H1 (cell line): ENCODE measurements around the gene SLC2A13. TPM values are rescaled to one million over a fixed set of nuclear protein-coding genes. Genes with fewer than 3 reads are reported as not detected.

Experiments
- CTCF ChIA-PET: fragments of 300-600 bp; sonication (Branson Sonifier 250); formaldehyde crosslinking; loops from one replicate; lab custom pipeline; 2021; ENCODE audit not compliant: partially characterized antibody; lab: Charles Lee
- POLR2A ChIA-PET: fragments of 300-600 bp; sonication (Branson Sonifier 250); formaldehyde crosslinking; loops from one replicate; lab custom pipeline; 2021; ENCODE audit warnings: inconsistent platforms; ENCODE audit not compliant: partially characterized antibody; lab: Charles Lee
- DNase-seq, 2 experiments: peaks; one replicate each; pipeline versions ENCODE4 v3.0.0 to v3.0.0-alpha.2; 2010 to 2022; ENCODE audit warnings: low spot score in 2 of 2, low read depth in 1 of 2, mixed read lengths in 1 of 2
- FAIRE-seq: peaks from 2 replicates; lab custom pipeline; 2011; peaks lifted over from hg19 to GRCh38; lab: Jason Lieb, UNC
- H2AFZ ChIP-seq: 2 replicates; pipeline ENCODE4 v1.8.1; 2012; ENCODE audit warnings: low read length, inconsistent platforms
- H2AK5ac ChIP-seq: 2 replicates; pipeline ENCODE4 v1.6.1; 2013; ENCODE audit warnings: low read depth, low read length
- H2BK120ac ChIP-seq: replicated peaks from 2 replicates; pipeline ENCODE3; 2013; ENCODE audit warnings: low read depth, low read length, inconsistent platforms
- H2BK12ac ChIP-seq: 2 replicates; pipeline ENCODE4 v1.6.1; 2013; ENCODE audit warnings: low read depth, low read length
- H2BK15ac ChIP-seq: 2 replicates; pipeline ENCODE4 v1.6.1; 2013; ENCODE audit warnings: low read length
- H2BK20ac ChIP-seq: 2 replicates; pipeline ENCODE4 v1.6.1; 2013; ENCODE audit warnings: low read length
- H2BK5ac ChIP-seq: 2 replicates; pipeline ENCODE4 v1.6.1; 2013; ENCODE audit warnings: low read depth, low read length
- H3K14ac ChIP-seq: 2 replicates; pipeline ENCODE4 v1.6.1; 2013; ENCODE audit warnings: inconsistent platforms; ENCODE audit not compliant: insufficient read length
- H3K18ac ChIP-seq: 2 replicates; pipeline ENCODE4 v1.6.1; 2013; ENCODE audit warnings: low read length; ENCODE audit errors: extremely low read depth
- H3K23ac ChIP-seq: 2 replicates; pipeline ENCODE4 v1.6.1; 2013; ENCODE audit warnings: inconsistent platforms; ENCODE audit not compliant: insufficient read length
- H3K23me2 ChIP-seq: 2 replicates; pipeline ENCODE4 v1.6.1; 2013; ENCODE audit warnings: low read depth, low read length
- H3K27ac ChIP-seq: 2 replicates; pipeline ENCODE4 v1.6.1; 2011; ENCODE audit warnings: low read depth, low read length, inconsistent platforms
- H3K27me3 ChIP-seq, 4 experiments: replicated peaks in 1 of 4; 1 replicate in 1 of 4; 2 replicates in 3 of 4; pipeline versions ENCODE4 v1.6.1 to v1.8.1; 2011 to 2013; ENCODE audit warnings: low read length in 3 of 4, mild to moderate bottlenecking in 3 of 4, inconsistent platforms in 2 of 4, mixed read lengths in 2 of 4, moderate library complexity in 1 of 4; ENCODE audit not compliant: control insufficient read depth in 3 of 4, insufficient read depth in 3 of 4; ENCODE audit errors: extremely low read depth in 1 of 4
- H3K36me3 ChIP-seq, 4 experiments: 2 replicates each; pipeline versions ENCODE4 v1.6.1 to v1.8.1; 2011 to 2013; ENCODE audit warnings: mild to moderate bottlenecking in 4 of 4, low read length in 3 of 4, moderate library complexity in 2 of 4, control low read depth in 1 of 4, inconsistent platforms in 1 of 4; ENCODE audit not compliant: insufficient read depth in 4 of 4, control insufficient read depth in 2 of 4
- H3K4ac ChIP-seq: replicated peaks from 2 replicates; pipeline ENCODE3; 2013; ENCODE audit warnings: low read length, low read depth, mixed read lengths, inconsistent platforms; ENCODE audit not compliant: insufficient read length
- H3K4me1 ChIP-seq, 4 experiments: replicated peaks in 1 of 4; 1 replicate in 1 of 4; 2 replicates in 3 of 4; pipeline versions ENCODE4 v1.6.1 to v1.8.1; 2011 to 2013; ENCODE audit warnings: low read length in 3 of 4, inconsistent platforms in 2 of 4, mixed read lengths in 1 of 4; ENCODE audit not compliant: insufficient read depth in 4 of 4, control insufficient read depth in 3 of 4
- H3K4me2 ChIP-seq, 2 experiments: 2 replicates each; pipeline versions ENCODE4 v1.6.1 to v1.8.1; 2011 to 2013; ENCODE audit warnings: low read depth in 2 of 2, low read length in 2 of 2, control low read depth in 1 of 2, inconsistent platforms in 1 of 2, mild to moderate bottlenecking in 1 of 2; ENCODE audit not compliant: insufficient read depth in 1 of 2
- H3K4me3 ChIP-seq, 4 experiments: fragments of 200-600, 300-600 bp in 1 of 4; sonication (generic), shearing (Covaris generic), sonication (Bioruptor Twin) in 1 of 4; 2 replicates each; pipeline versions ENCODE4 v1.5.1 to v1.8.1; 2011 to 2016; ENCODE audit warnings: low read length in 4 of 4, low read depth in 3 of 4, control low read depth in 2 of 4, inconsistent platforms in 2 of 4, mild to moderate bottlenecking in 2 of 4, mixed read lengths in 1 of 4, moderate library complexity in 1 of 4; ENCODE audit not compliant: insufficient read depth in 2 of 4; ENCODE audit errors: extremely low read depth in 1 of 4
- H3K56ac ChIP-seq: replicated peaks from 2 replicates; pipeline ENCODE3; 2013; ENCODE audit warnings: low read depth, mild to moderate bottlenecking, mixed read lengths, low read length, inconsistent platforms; ENCODE audit not compliant: insufficient read length
- H3K79me1 ChIP-seq: 2 replicates; pipeline ENCODE4 v1.6.1; 2013; ENCODE audit warnings: low read depth, low read length, control low read depth
- H3K79me2 ChIP-seq, 2 experiments: 2 replicates each; pipeline versions ENCODE4 v1.6.1 to v1.8.1; 2012 to 2013; ENCODE audit warnings: low read length in 2 of 2, mild to moderate bottlenecking in 2 of 2, inconsistent platforms in 1 of 2; ENCODE audit not compliant: insufficient read depth in 2 of 2, control insufficient read depth in 1 of 2
- H3K9ac ChIP-seq, 4 experiments: replicated peaks in 1 of 4; 1 replicate in 1 of 4; 2 replicates in 3 of 4; pipeline versions ENCODE4 v1.6.1 to v1.8.1; 2011 to 2013; ENCODE audit warnings: low read depth in 3 of 4, low read length in 3 of 4, control low read depth in 2 of 4, mild to moderate bottlenecking in 2 of 4, moderate library complexity in 2 of 4, inconsistent platforms in 1 of 4; ENCODE audit errors: extremely low read depth in 1 of 4
- H3K9me3 ChIP-seq, 2 experiments: 2 replicates each; pipeline versions ENCODE4 v1.6.1 to v1.8.1; 2012 to 2013; ENCODE audit warnings: mild to moderate bottlenecking in 2 of 2, moderate library complexity in 2 of 2, control low read depth in 1 of 2, inconsistent platforms in 1 of 2, low read depth in 1 of 2, low read length in 1 of 2, mixed read lengths in 1 of 2; ENCODE audit not compliant: insufficient read depth in 2 of 2
- H4K20me1 ChIP-seq, 2 experiments: replicated peaks in 1 of 2; 2 replicates each; pipeline versions ENCODE3 to v1.8.1; 2011 to 2013; ENCODE audit warnings: inconsistent platforms in 2 of 2, low read length in 2 of 2, mild to moderate bottlenecking in 1 of 2; ENCODE audit not compliant: insufficient read depth in 2 of 2, control insufficient read depth in 1 of 2
- H4K5ac ChIP-seq: 2 replicates; pipeline ENCODE4 v1.6.1; 2013; ENCODE audit warnings: low read length, low read depth, mixed read lengths, inconsistent platforms; ENCODE audit not compliant: insufficient read length
- H4K8ac ChIP-seq: 2 replicates; pipeline ENCODE4 v1.8.0; 2013; ENCODE audit warnings: mild to moderate bottlenecking, moderate library complexity, low read length, inconsistent platforms; ENCODE audit not compliant: insufficient read depth; ENCODE audit errors: extremely low read depth
- H4K91ac ChIP-seq: replicated peaks from 2 replicates; pipeline ENCODE3; 2013; ENCODE audit warnings: low read length, mixed read lengths, inconsistent platforms; ENCODE audit not compliant: insufficient read length
- CBX8 ChIP-seq: fragments of 300-800, 300-1000 bp; sonication (generic); IDR thresholded peaks from 2 replicates; pipeline ENCODE4 v1.7.1; 2016; ENCODE audit warnings: low read depth, low read length, borderline replicate concordance
- RFX5 ChIP-seq: IDR thresholded peaks from 2 replicates; pipeline ENCODE4 v1.6.1; 2011; ENCODE audit warnings: low read depth, low read length, improper control_type of control experiment, borderline replicate concordance
- SIN3A ChIP-seq, 2 experiments: IDR thresholded peaks in 1 of 2; conservative IDR thresholded peaks in 1 of 2; 2 replicates each; pipeline ENCODE4 v1.6.1; 2011 to 2012; ENCODE audit warnings: low read length in 2 of 2, improper control_type of control experiment in 1 of 2, low read depth in 1 of 2, mild to moderate bottlenecking in 1 of 2
- SUZ12 ChIP-seq: fragments of 200-600 bp; sonication (generic); IDR thresholded peaks from 2 replicates; pipeline ENCODE4 v1.6.1; 2012; ENCODE audit warnings: mild to moderate bottlenecking, inconsistent platforms, low read length, moderate library complexity, mixed read lengths
- polyA plus RNA-seq, 7 experiments: library from polyadenylated mRNA; depleted of rRNA in 3 of 7; stranded (reverse) in 5 of 7; unstranded in 2 of 7; fragments of >200 nt in 5 of 7; fragments of 200-250 nt in 2 of 7; gene quantifications; 1 replicate in 5 of 7; 2 replicates in 1 of 7; 4 replicates in 1 of 7; pipeline versions ENCODE4 v1.2.1 to v1.2.3, GENCODE V29; 2011 to 2013; ENCODE audit warnings: missing spikeins in 2 of 7, mixed read lengths in 2 of 7
- total RNA-seq: library from RNA; stranded (reverse); fragmentation: NEBNext Ultra II Directional; extraction: Animal tissue kit (Norgen Biotek cat#: 25700); gene quantifications from 2 replicates; pipeline ENCODE4 v1.2.1, GENCODE V29; 2021

The SLC2A13 gene
- total and polyA plus RNA-seq, 2 of the 8 experiments (the other 6 are each of a cell fraction or from before 2014, with no cell fraction given): 2.8 to 9.6 TPM

DNA sequence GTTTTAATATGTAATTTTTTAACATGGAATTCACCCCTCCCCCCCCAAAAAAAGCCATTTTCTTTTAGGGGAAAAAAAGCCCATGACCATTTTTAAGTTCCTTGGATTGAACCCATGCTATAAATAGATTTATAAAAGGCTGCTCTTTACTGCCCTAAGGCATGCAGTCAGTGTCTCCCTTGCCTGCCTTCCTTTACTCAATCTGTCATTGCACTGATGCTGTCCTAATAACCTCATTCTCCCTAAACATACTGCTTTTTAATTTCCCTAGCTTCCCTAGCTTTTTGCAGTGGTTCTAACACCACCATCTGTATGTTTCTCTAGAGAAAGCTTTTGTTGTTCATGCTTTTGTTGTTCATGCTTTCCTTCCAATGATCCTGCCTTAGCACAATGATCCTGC is 83.0 kb downstream of the SLC2A13 start:
- Histone ChIP-seq H3K9ac (no peak overlapping the region), H2BK5ac (no peak overlapping the region), H3K27me3 (no peaks in the 10 kb centered on the region), H3K4me3 (no peak overlapping the region), H3K36me3 (0 out of 8 replicates have a peak, but pooled peaks cover 0 to 2% (median 0%) of the 10 kb centered on the region in 4 experiments), H2AK5ac (no peak overlapping the region), H3K4ac (no peak overlapping the region), H3K23ac (no peak overlapping the region), H3K79me1 (no peaks in the 10 kb centered on the region), H3K9me3 (no peaks in the 10 kb centered on the region), H3K79me2 (no peaks in the 10 kb centered on the region), H3K27ac (no peak overlapping the region), H3K56ac (no peak overlapping the region), H2AFZ (no peak overlapping the region), H2BK12ac (no peak overlapping the region), H4K5ac (no peak overlapping the region), H4K20me1 (no peaks in the 10 kb centered on the region), H3K14ac (no peak overlapping the region), H3K4me2 (no peak overlapping the region), H3K4me1 (peaks cover 0 to 5% (median 0%) of the 10 kb centered on the region in 4 experiments; a peak in 1 of 7 replicates), H2BK120ac (no peak overlapping the region), H2BK15ac (no peak overlapping the region), H3K18ac (no peak overlapping the region), H4K91ac (no peak overlapping the region), H3K23me2 (no peaks in the 10 kb centered on the region), H4K8ac (no peak overlapping the region), H2BK20ac (no peak overlapping the region)
- ChIA-PET CTCF (interaction anchor here (0.7 to 4.2 kb wide), 2 partner anchors 12 to 514 kb away, joined by 3 to 18 read pairs; no protein-coding TSS in a partner anchor), POLR2A (no interaction called here)
- TF ChIP-seq SUZ12: no peak
- no peak for TF ChIP-seq SIN3A (conservative IDR thresholded peaks at IDR 0.05 in 1 of 2, IDR thresholded peaks at IDR 0.05 in 1 of 2; ENCODE audit: low read depth in 1 of 2, low read length in 2 of 2)
- TF ChIP-seq RFX5: no peak
- TF ChIP-seq CBX8: no peak
- no peak for DNase-seq
- no peak for FAIRE-seq
